Measurements from ENCODE around the gene TRIM71. TPM values are rescaled to one million over a fixed set of nuclear protein-coding genes. Genes with fewer than 3 reads are reported as not detected.

Gene TRIM71
- total and polyA plus RNA-seq, 2 of the 13 experiments (the other 11 are each of a cell fraction or from before 2014, with no cell fraction given) = 21.7 to 76.9 TPM

DNA sequence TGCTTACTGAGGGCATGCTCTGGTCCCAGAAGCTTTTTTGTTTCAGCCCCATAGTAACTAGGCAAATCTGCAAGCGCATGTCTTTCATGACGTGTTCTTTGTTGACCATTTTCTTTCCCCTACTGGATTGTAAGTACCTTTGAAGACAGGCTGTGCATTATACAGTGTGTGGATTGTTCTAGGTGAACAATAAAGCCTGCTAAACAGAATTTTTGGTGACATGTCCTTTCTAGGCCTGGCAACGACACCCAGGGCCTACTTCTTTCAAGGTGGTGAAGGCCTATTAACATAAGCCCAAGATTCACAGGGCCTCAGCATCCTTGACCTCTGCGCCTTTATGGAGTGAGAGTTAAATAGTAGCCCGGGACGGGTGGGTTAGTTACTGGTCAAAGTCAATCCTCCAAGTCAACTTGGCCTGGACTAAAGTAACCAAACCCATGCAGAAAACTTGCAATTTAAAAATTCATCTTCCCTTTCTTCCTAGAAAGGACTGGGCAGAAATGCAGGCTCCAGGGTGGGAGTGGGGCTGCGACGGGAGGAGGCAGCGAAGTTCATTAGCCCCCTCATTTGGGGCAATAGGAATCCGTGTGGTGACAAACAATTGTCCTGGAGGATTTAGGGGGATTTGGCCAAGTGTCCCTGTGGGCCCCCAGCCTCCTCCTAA is 37.6 kb upstream of the TRIM71 start:
- DNase-seq (ENCODE audit: low spot score) (peak; percentile 79), ATAC-seq (peak; percentile 24), FAIRE-seq (peak; percentile 73)
- H3K27me3 ChIP-seq (ENCODE audit: control insufficient read depth in 1 of 2, insufficient read depth in 2 of 2, low read length in 2 of 2) = no peaks in the 10 kb centered on the region; a peak in 1 of 5 replicates
- TSS peak; percentile 93 for BruUV-seq (replicated peaks)
- no peaks in the 10 kb centered on the region for H4K20me1 ChIP-seq (ENCODE audit: insufficient read depth, low read length)
- peak overlapping the region; percentile 85 for H3K27ac ChIP-seq (ENCODE audit: extremely low read length, insufficient read depth, low read length)
- in situ Hi-C loops (cut with HindIII; ENCODE audit: extremely low pct_ligation_motif_present, low pct_unique_long_range_greater_than_20kb) (loop anchor here (5.0 kb wide), 2 partner anchors 37 to 43 kb away; partner anchors contain the start of gene TRIM71), intact Hi-C loops (cut with micrococcal nuclease; ENCODE audit: unreplicated experiment) (loop anchor here (1.0 to 2.0 kb wide), 2 partner anchors 47 to 123 kb away; no protein-coding TSS in a partner anchor)
- H3K4me1 ChIP-seq (ENCODE audit: insufficient read depth, low read length) = peaks cover 43% of the 10 kb centered on the region
- H3K4me3 ChIP-seq (replicated peaks in 1 of 3; ENCODE audit: insufficient read depth in 1 of 3, low read depth in 2 of 3, low read length in 3 of 3) = peak overlapping the region; percentile 68 to 81 (median 71)
- POLR2A ChIA-PET = interaction anchor here (0.9 to 7.4 kb wide), 6 partner anchors 13 to 123 kb away, joined by 3 to 57 read pairs (median 4); no protein-coding TSS in a partner anchor
- no peak overlapping the region for H2AFZ ChIP-seq (ENCODE audit: low read length)
- H3K9me3 ChIP-seq (ENCODE audit: low read length) = no peaks in the 10 kb centered on the region
- H3K4me2 ChIP-seq (ENCODE audit: low read depth, low read length) = peak overlapping the region; percentile 84
- H3K9ac ChIP-seq (ENCODE audit: insufficient read depth, low read depth, low read length) = peak overlapping the region; percentile 81
- CTCF ChIA-PET (ENCODE audit: low intra/inter-chr PET ratio, low total read pairs) = no interaction called here
- peaks cover 15% of the 10 kb centered on the region for H3K79me2 ChIP-seq (ENCODE audit: insufficient read depth, low read length)
- WGBS (ENCODE audit: low lambda C conversion rate) = 4% methylated on average over 7 of the region's 10 CpGs
- no peaks in the 10 kb centered on the region for H3K36me3 ChIP-seq (replicated peaks in 1 of 2; ENCODE audit: control insufficient read depth in 1 of 2, insufficient read depth in 2 of 2, low read length in 2 of 2)
- TF ChIP-seq, protein P1, sequence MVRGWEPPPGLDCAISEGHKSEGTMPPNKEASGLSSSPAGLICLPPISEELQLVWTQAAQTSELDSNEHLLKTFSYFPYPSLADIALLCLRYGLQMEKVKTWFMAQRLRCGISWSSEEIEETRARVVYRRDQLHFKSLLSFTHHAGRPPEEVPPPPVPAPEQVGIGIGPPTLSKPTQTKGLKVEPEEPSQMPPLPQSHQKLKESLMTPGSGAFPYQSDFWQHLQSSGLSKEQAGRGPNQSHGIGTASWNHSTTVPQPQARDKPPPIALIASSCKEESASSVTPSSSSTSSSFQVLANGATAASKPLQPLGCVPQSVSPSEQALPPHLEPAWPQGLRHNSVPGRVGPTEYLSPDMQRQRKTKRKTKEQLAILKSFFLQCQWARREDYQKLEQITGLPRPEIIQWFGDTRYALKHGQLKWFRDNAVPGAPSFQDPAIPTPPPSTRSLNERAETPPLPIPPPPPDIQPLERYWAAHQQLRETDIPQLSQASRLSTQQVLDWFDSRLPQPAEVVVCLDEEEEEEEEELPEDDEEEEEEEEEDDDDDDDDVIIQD (CRISPR knock-in tag; IDR thresholded peaks at IDR 0.05; ENCODE audit: low read depth) = no peak
- TF ChIP-seq ZNF256 (CRISPR knock-in tag; conservative IDR thresholded peaks at IDR 0.05) (no peak), XBP1 (CRISPR knock-in tag; IDR thresholded peaks at IDR 0.05) (no peak), ZNF484 (CRISPR knock-in tag; IDR thresholded peaks at IDR 0.05; ENCODE audit: borderline replicate concordance, low read depth) (no peak), ZNF790 (CRISPR knock-in tag; IDR thresholded peaks at IDR 0.05; ENCODE audit: borderline replicate concordance) (no peak), CREB1 (IDR thresholded peaks at IDR 0.05) (peak; percentile 56; the same call in 1 of the 2 replicates), CREB1 (CRISPR knock-in tag; IDR thresholded peaks at IDR 0.05) (peak; percentile 51; the same call in 1 of the 2 replicates), ZNF766 (CRISPR knock-in tag; IDR thresholded peaks at IDR 0.05; ENCODE audit: borderline replicate concordance) (no peak), HDAC1 (CRISPR knock-in tag; IDR thresholded peaks at IDR 0.05) (no peak), ZNF564 (CRISPR knock-in tag; IDR thresholded peaks at IDR 0.05) (no peak), CBFB (CRISPR knock-in tag; IDR thresholded peaks at IDR 0.05) (no peak), ZBTB42 (CRISPR knock-in tag; IDR thresholded peaks at IDR 0.05) (no peak), RFX5 (IDR thresholded peaks at IDR 0.05; ENCODE audit: low read depth, low read length) (no peak)
- TF ChIP-seq, protein P2, sequence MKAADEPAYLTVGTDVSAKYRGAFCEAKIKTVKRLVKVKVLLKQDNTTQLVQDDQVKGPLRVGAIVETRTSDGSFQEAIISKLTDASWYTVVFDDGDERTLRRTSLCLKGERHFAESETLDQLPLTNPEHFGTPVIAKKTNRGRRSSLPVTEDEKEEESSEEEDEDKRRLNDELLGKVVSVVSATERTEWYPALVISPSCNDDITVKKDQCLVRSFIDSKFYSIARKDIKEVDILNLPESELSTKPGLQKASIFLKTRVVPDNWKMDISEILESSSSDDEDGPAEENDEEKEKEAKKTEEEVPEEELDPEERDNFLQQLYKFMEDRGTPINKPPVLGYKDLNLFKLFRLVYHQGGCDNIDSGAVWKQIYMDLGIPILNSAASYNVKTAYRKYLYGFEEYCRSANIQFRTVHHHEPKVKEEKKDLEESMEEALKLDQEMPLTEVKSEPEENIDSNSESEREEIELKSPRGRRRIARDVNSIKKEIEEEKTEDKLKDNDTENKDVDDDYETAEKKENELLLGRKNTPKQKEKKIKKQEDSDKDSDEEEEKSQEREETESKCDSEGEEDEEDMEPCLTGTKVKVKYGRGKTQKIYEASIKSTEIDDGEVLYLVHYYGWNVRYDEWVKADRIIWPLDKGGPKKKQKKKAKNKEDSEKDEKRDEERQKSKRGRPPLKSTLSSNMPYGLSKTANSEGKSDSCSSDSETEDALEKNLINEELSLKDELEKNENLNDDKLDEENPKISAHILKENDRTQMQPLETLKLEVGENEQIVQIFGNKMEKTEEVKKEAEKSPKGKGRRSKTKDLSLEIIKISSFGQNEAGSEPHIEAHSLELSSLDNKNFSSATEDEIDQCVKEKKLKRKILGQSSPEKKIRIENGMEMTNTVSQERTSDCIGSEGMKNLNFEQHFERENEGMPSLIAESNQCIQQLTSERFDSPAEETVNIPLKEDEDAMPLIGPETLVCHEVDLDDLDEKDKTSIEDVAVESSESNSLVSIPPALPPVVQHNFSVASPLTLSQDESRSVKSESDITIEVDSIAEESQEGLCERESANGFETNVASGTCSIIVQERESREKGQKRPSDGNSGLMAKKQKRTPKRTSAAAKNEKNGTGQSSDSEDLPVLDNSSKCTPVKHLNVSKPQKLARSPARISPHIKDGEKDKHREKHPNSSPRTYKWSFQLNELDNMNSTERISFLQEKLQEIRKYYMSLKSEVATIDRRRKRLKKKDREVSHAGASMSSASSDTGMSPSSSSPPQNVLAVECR (CRISPR knock-in tag; IDR thresholded peaks at IDR 0.05; ENCODE audit: borderline replicate concordance) = no peak
- TF ChIP-seq, protein P3, sequence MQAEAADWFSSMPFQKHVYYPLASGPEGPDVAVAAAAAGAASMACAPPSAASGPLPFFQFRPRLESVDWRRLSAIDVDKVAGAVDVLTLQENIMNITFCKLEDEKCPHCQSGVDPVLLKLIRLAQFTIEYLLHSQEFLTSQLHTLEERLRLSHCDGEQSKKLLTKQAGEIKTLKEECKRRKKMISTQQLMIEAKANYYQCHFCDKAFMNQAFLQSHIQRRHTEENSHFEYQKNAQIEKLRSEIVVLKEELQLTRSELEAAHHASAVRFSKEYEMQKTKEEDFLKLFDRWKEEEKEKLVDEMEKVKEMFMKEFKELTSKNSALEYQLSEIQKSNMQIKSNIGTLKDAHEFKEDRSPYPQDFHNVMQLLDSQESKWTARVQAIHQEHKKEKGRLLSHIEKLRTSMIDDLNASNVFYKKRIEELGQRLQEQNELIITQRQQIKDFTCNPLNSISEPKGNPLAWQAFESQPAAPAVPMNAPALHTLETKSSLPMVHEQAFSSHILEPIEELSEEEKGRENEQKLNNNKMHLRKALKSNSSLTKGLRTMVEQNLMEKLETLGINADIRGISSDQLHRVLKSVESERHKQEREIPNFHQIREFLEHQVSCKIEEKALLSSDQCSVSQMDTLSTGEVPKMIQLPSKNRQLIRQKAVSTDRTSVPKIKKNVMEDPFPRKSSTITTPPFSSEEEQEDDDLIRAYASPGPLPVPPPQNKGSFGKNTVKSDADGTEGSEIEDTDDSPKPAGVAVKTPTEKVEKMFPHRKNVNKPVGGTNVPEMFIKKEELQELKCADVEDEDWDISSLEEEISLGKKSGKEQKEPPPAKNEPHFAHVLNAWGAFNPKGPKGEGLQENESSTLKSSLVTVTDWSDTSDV (CRISPR knock-in tag; IDR thresholded peaks at IDR 0.05) = no peak

All from HepG2 (cell line).